ENCODE results near the gene DNASE2.

DNASE2 gene

GRCh38 chr19:12838182-12838885 is 42.9 kb downstream of the DNASE2 start, which contains the start of gene MAST1:
Gene MAST1 (plus strand): TSS chr19:12838515. CDS start chr19:12838573, 58 bp downstream.
- in situ Hi-C loops (cut with MboI; ENCODE audit: low pct_unique_long_range_greater_than_20kb, low sequenced_read_pairs) = no loop called here
- peak; percentile 55 for DNase-seq

DNA sequence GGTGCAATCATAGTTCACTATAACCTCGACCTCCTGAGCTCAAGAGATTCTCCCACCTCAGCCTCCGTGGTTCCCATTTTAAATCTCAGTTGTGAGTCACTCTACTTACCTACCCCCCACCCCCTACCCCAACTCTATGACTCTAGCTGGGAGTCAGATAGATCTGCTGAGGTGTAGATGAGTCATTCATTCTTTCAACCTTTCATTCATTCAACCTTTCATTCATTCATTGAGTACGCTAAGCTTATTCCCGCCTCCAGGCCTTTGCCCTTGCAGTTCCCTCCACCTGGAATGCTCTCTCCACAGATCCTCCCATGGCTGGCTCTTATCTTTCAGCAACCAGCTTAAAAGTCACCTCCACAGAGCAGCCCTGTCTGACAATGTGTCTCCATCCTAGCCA is 44.0 kb downstream of the DNASE2 start:
- in situ Hi-C loops (cut with MboI; ENCODE audit: low pct_unique_long_range_greater_than_20kb, low sequenced_read_pairs) = no loop called here
- no peak for DNase-seq

DNA sequence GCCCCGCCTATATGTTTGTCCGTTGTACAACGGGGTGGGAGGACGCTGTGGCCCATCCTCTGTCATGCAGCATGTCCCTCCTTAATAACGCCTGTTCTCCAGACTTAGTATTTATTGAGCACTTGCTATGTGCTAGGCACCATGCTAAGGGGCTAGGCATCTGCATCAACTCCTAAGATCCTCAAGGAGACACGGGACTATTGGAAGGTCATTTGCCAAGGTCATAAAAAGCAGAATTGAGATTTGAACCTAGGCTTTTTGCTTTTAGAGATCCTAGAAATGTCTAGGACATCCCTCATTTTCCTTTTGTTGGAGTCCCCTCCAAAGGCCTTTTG is 44.8 kb downstream of the DNASE2 start:
- in situ Hi-C loops (cut with MboI; ENCODE audit: low pct_unique_long_range_greater_than_20kb, low sequenced_read_pairs) = no loop called here

GRCh38 chr19:12834976-12835757 is 46.1 kb downstream of the DNASE2 start:
- in situ Hi-C loops (cut with MboI; ENCODE audit: low pct_unique_long_range_greater_than_20kb, low sequenced_read_pairs) = no loop called here
- DNase-seq = peak; percentile 37

More for the DNA sequence above, 44.8 kb downstream of the DNASE2 start:
- no peak for DNase-seq

DNA sequence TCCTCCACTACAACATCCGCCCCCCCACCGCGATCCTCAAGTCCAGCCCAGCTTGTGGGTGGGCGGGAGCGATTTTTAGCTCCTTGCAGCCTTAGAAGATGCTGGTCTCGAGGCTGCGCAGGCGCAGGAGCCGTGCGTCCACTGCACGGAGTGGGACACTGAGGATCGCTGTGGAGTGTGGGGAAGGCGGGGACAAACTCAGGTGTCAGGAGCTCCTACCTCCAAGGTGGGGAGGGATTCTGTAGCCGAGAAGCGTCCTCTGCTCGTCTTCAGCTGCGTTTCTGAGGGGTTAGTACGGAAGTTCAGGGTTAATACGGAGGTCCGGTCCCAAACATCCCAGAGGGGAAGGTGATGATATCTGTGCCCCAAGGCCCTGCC is 46.7 kb downstream of the DNASE2 start, which contains the start of gene RTBDN:
Gene RTBDN, minus strand, starts transcription at position 14 of the 378 bp plus-strand sequence. CDS start 4,600 bp downstream, outside the sequence.
- DNase-seq = no peak
- in situ Hi-C loops (cut with MboI; ENCODE audit: low pct_unique_long_range_greater_than_20kb, low sequenced_read_pairs) = no loop called here

DNA sequence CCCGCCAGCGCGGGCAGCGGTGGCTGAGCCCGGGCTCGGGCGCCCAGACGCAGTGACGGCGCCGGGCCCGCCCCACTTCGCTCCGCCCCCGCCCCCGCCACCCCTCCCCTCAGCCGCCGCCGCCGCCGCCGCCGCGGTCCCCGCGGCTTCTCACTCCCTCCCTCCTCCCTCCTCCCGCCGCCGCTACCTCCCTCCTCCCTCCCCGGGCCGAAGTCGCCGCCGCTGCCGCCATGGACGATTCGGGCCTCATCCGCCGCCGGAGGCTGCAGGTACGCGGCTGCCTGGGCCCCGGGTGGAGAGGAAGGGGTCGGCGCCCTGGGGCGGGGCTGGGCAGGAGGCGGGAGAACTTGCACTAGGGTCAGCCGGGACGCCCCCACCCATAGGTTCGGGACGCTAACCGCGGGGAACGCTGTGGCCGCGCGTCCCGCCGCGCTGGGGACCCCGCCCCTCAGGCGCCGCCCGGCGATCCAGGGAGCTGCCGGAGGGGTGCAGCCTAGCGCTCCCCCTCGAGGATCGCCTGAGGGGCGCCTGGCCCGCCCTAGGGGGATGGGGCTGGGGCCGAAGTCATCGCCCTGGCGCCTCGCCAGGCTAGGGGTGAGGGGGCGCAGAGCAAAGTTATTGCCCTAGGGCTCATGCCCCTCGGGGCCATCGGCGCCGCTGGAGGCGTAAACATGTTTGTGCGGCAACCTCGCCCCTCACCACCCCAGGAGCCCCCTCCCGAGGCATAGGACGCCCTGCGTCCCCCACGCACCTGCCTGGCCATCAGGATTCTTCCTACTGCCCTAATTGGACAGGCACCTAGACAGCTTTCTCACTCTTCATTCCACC is 47.3 kb downstream of the DNASE2 start:
- in situ Hi-C loops (cut with MboI; ENCODE audit: low pct_unique_long_range_greater_than_20kb, low sequenced_read_pairs) = no loop called here
- DNase-seq = peak; percentile 19

- in situ Hi-C loops (cut with MboI; ENCODE audit: low pct_unique_long_range_greater_than_20kb, low sequenced_read_pairs) = no loop called here
- peak; percentile 14 for DNase-seq
Measured at GRCh38 chr19:12833418-12833737, 47.9 kb downstream of the DNASE2 start.

DNA sequence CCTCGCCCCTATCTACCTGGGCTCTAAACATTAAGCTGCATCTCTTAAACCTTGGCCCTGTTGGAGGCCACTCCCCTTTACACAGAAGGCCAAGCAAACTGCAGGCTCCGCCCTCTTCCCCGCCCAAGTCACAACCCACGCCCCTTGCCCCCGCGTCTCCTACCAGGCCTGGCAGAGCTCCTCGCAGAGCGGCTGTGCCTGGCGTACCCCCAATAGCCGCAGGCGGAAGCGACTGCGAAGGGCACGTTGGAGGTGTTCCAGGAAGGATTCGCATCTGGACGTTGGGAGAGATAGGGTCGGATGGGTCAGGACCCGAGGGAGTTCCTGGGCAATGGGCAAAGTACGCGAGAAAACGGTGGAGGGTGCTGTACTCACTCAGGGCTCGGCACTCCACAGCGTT is 52.8 kb downstream of the DNASE2 start:
- DNase-seq = peak; percentile 60
- in situ Hi-C loops (cut with MboI; ENCODE audit: low pct_unique_long_range_greater_than_20kb, low sequenced_read_pairs) = no loop called here

GRCh38 chr19:12825254-12826131 is 55.8 kb downstream of the DNASE2 start:
- in situ Hi-C loops (cut with MboI; ENCODE audit: low pct_unique_long_range_greater_than_20kb, low sequenced_read_pairs) = no loop called here

More at GRCh38 chr19:12825254-12826131, 55.8 kb downstream of the DNASE2 start:
- DNase-seq = peak; percentile 67

Measured in KBM-7 (cell line).